ENCODE results near the gene PROSER3.

PROSER3 gene

GRCh38 chr19:35739275-35740107 lies 18.5 kb upstream of the PROSER3 start:
- no peak for DNase-seq (ENCODE audit: extremely low spot score)
- POLR2A ChIA-PET, result interaction anchor here (1.2 to 1.3 kb wide), 2 partner anchors 18 to 140 kb away, joined by 4 to 10 read pairs; no protein-coding TSS in a partner anchor
- TF ChIP-seq CTBP1 (IDR thresholded peaks at IDR 0.05; ENCODE audit: borderline replicate concordance), result no peak
- no peak for TF ChIP-seq TARDBP (IDR thresholded peaks at IDR 0.05)
- no peak for TF ChIP-seq L3MBTL2 (conservative IDR thresholded peaks at IDR 0.05)
- no peak for TF ChIP-seq SUZ12 (IDR thresholded peaks at IDR 0.05)
- TF ChIP-seq BHLHE40 (IDR thresholded peaks at IDR 0.05; ENCODE audit: borderline replicate concordance), result no peak
- no peak for TF ChIP-seq ARNT (IDR thresholded peaks at IDR 0.05)
- TF ChIP-seq HDGF (IDR thresholded peaks at IDR 0.05; ENCODE audit: borderline replicate concordance), result no peak
- no peak for TF ChIP-seq ZNF384 (IDR thresholded peaks at IDR 0.05)
- CTCF ChIA-PET, result no interaction called here

GRCh38 chr19:35740108-35740422 lies 17.9 kb upstream of the PROSER3 start:
- TF ChIP-seq FOXK2 (IDR thresholded peaks at IDR 0.05) (no peak), HDGF (IDR thresholded peaks at IDR 0.05; ENCODE audit: borderline replicate concordance) (no peak), ARNT (IDR thresholded peaks at IDR 0.05) (no peak), SP1 (IDR thresholded peaks at IDR 0.05) (no peak), LEF1 (IDR thresholded peaks at IDR 0.05; ENCODE audit: borderline replicate concordance) (no peak), PKNOX1 (IDR thresholded peaks at IDR 0.05) (no peak), FOXA1 (IDR thresholded peaks at IDR 0.05) (no peak), L3MBTL2 (conservative IDR thresholded peaks at IDR 0.05) (no peak), ELF4 (IDR thresholded peaks at IDR 0.05) (no peak), SUZ12 (IDR thresholded peaks at IDR 0.05) (no peak), CTBP1 (IDR thresholded peaks at IDR 0.05; ENCODE audit: borderline replicate concordance) (no peak), NFRKB (IDR thresholded peaks at IDR 0.05) (no peak), BHLHE40 (IDR thresholded peaks at IDR 0.05; ENCODE audit: borderline replicate concordance) (no peak), FOXM1 (IDR thresholded peaks at IDR 0.05; ENCODE audit: borderline replicate concordance) (no peak), TARDBP (IDR thresholded peaks at IDR 0.05) (no peak), ZNF384 (IDR thresholded peaks at IDR 0.05) (no peak)
- POLR2A ChIA-PET, result interaction anchor here (0.6 to 1.3 kb wide), 15 partner anchors 9 to 160 kb away, joined by 3 to 10 read pairs (median 4); partner anchors contain the start of genes COX6B1, HSPB6 and NFKBID
- no peak for DNase-seq (ENCODE audit: extremely low spot score)
- CTCF ChIA-PET, result interaction anchor here (0.7 to 1.1 kb wide), 2 partner anchors 17 to 191 kb away, joined by 3 read pairs; no protein-coding TSS in a partner anchor

GRCh38 chr19:35740423-35741202 lies 17.4 kb upstream of the PROSER3 start:
- DNase-seq (ENCODE audit: extremely low spot score), result peak; percentile 97
- POLR2A ChIA-PET, result interaction anchor here (0.6 to 1.3 kb wide), 15 partner anchors 10 to 160 kb away, joined by 3 to 10 read pairs (median 4); partner anchors contain the start of genes COX6B1, HSPB6 and NFKBID
- TF ChIP-seq PKNOX1 (IDR thresholded peaks at IDR 0.05), result peak; percentile 72
- no peak for TF ChIP-seq BHLHE40 (IDR thresholded peaks at IDR 0.05; ENCODE audit: borderline replicate concordance)
- 0 out of 2 replicates have a peak, but pooled peaks have one; percentile 33 for TF ChIP-seq HDGF (IDR thresholded peaks at IDR 0.05; ENCODE audit: borderline replicate concordance)
- no peak for TF ChIP-seq SP1 (IDR thresholded peaks at IDR 0.05)
- CTCF ChIA-PET, result interaction anchor here (0.7 to 1.1 kb wide), 2 partner anchors 17 to 190 kb away, joined by 3 read pairs; no protein-coding TSS in a partner anchor

GRCh38 chr19:35741203-35741515 lies 16.8 kb upstream of the PROSER3 start:
- DNase-seq (ENCODE audit: extremely low spot score), result no peak
- TF ChIP-seq FOXM1 (IDR thresholded peaks at IDR 0.05; ENCODE audit: borderline replicate concordance), result no peak
- no peak for TF ChIP-seq BHLHE40 (IDR thresholded peaks at IDR 0.05; ENCODE audit: borderline replicate concordance)
- TF ChIP-seq FOXA1 (IDR thresholded peaks at IDR 0.05), result no peak
- no peak for TF ChIP-seq SUZ12 (IDR thresholded peaks at IDR 0.05)
- no peak for TF ChIP-seq ARNT (IDR thresholded peaks at IDR 0.05)
- TF ChIP-seq ELF4 (IDR thresholded peaks at IDR 0.05), result no peak
- TF ChIP-seq PKNOX1 (IDR thresholded peaks at IDR 0.05), result no peak
- TF ChIP-seq TARDBP (IDR thresholded peaks at IDR 0.05), result no peak
- TF ChIP-seq NFRKB (IDR thresholded peaks at IDR 0.05), result no peak
- TF ChIP-seq CTBP1 (IDR thresholded peaks at IDR 0.05; ENCODE audit: borderline replicate concordance), result no peak
- no peak for TF ChIP-seq L3MBTL2 (conservative IDR thresholded peaks at IDR 0.05)
- TF ChIP-seq LEF1 (IDR thresholded peaks at IDR 0.05; ENCODE audit: borderline replicate concordance), result no peak
- no peak for TF ChIP-seq SP1 (IDR thresholded peaks at IDR 0.05)
- no peak for TF ChIP-seq FOXK2 (IDR thresholded peaks at IDR 0.05)
- TF ChIP-seq HDGF (IDR thresholded peaks at IDR 0.05; ENCODE audit: borderline replicate concordance), result no peak
- no peak for TF ChIP-seq ZNF384 (IDR thresholded peaks at IDR 0.05)
- CTCF ChIA-PET, result interaction anchor here (1.1 kb wide), 1 partner anchor 16 kb away, joined by 3 read pairs; no protein-coding TSS in a partner anchor
- POLR2A ChIA-PET, result interaction anchor here (1.0 to 1.3 kb wide), 11 partner anchors 10 to 159 kb away, joined by 3 to 10 read pairs (median 6); partner anchors contain the start of genes HSPB6 and NFKBID

- no peak for DNase-seq (ENCODE audit: extremely low spot score)
- POLR2A ChIA-PET, result no interaction called here
- TF ChIP-seq FOXA1 (IDR thresholded peaks at IDR 0.05) (no peak), PKNOX1 (IDR thresholded peaks at IDR 0.05) (no peak), NFRKB (IDR thresholded peaks at IDR 0.05) (no peak), BHLHE40 (IDR thresholded peaks at IDR 0.05; ENCODE audit: borderline replicate concordance) (no peak), L3MBTL2 (conservative IDR thresholded peaks at IDR 0.05) (no peak), LEF1 (IDR thresholded peaks at IDR 0.05; ENCODE audit: borderline replicate concordance) (no peak), FOXK2 (IDR thresholded peaks at IDR 0.05) (no peak), ELF4 (IDR thresholded peaks at IDR 0.05) (no peak), CTBP1 (IDR thresholded peaks at IDR 0.05; ENCODE audit: borderline replicate concordance) (no peak), SUZ12 (IDR thresholded peaks at IDR 0.05) (no peak), FOXM1 (IDR thresholded peaks at IDR 0.05; ENCODE audit: borderline replicate concordance) (no peak), ZNF384 (IDR thresholded peaks at IDR 0.05) (no peak), TARDBP (IDR thresholded peaks at IDR 0.05) (no peak), SP1 (IDR thresholded peaks at IDR 0.05) (no peak), HDGF (IDR thresholded peaks at IDR 0.05; ENCODE audit: borderline replicate concordance) (no peak), ARNT (IDR thresholded peaks at IDR 0.05) (no peak)
- CTCF ChIA-PET, result no interaction called here
Observed at GRCh38 chr19:35742121-35742724, 15.8 kb upstream of the PROSER3 start, which contains the start of gene IGFLR1. IGFLR1 (minus strand) TSS chr19:35742452; CDS start chr19:35741180, 1,272 bp downstream.
